T-cell (primary cell): ENCODE measurements around the gene KLF6. TPM values are rescaled to one million over a fixed set of nuclear protein-coding genes. Genes with fewer than 3 reads are reported as not detected.

Source experiments
- ATAC-seq, 4 experiments: fragments of 200-7000 bp in 3 of 4; fragments of 150-1000 bp in 1 of 4; cut with Tn5 transposase; replicated peaks in 1 of 4; 1 replicate in 3 of 4; 2 replicates in 1 of 4; pipeline ENCODE4 v1.10.0; 2021; ENCODE audit warnings: moderate library complexity in 3 of 4, mild to moderate bottlenecking in 2 of 4, moderate number of reproducible peaks in 1 of 4
- CTCF ChIA-PET, 2 donors: fragments of 300-600 bp; sonication (Branson Sonifier 250); formaldehyde crosslinking; loops; one replicate each; lab custom pipeline; 2022; ENCODE audit warnings: antibody characterized with exemption in 2 of 2; lab: Charles Lee
- POLR2A ChIA-PET, 2 donors: fragments of 300-600 bp; sonication (Branson Sonifier 250); formaldehyde crosslinking; loops; one replicate each; lab custom pipeline; 2022; ENCODE audit warnings: antibody characterized with exemption in 2 of 2; lab: Charles Lee
- DNase-seq, 35 experiments: peaks; one replicate each; pipeline versions ENCODE4 v3.0.0 to v3.0.0-alpha.2; 2013 to 2023
- H3K27ac ChIP-seq: one replicate; pipeline ENCODE4 v1.5.1; 2013; ENCODE audit warnings: low read length
- H3K27me3 ChIP-seq, 2 experiments: replicated peaks in 1 of 2; 1 replicate in 1 of 2; 2 replicates in 1 of 2; pipeline versions ENCODE4 v1.6.1 to v1.7.0; 2013; ENCODE audit warnings: low read length in 1 of 2, mixed read lengths in 1 of 2; ENCODE audit not compliant: control insufficient read depth in 2 of 2, insufficient read depth in 2 of 2; ENCODE audit errors: extremely low read depth in 1 of 2
- H3K36me3 ChIP-seq, 2 donors: 1 replicate in 1 of 2; 2 replicates in 1 of 2; pipeline versions ENCODE4 v1.6.1 to v1.7.0; 2013; ENCODE audit warnings: low read length in 1 of 2; ENCODE audit not compliant: control insufficient read depth in 2 of 2, insufficient read depth in 1 of 2; ENCODE audit errors: extremely low read depth in 1 of 2
- H3K4me1 ChIP-seq, 2 experiments: 1 replicate in 1 of 2; 2 replicates in 1 of 2; pipeline versions ENCODE4 v1.6.1 to v1.7.0; 2013; ENCODE audit warnings: low read length in 2 of 2, mixed read lengths in 1 of 2; ENCODE audit not compliant: insufficient read depth in 2 of 2, control insufficient read depth in 1 of 2; ENCODE audit errors: extremely low read depth in 1 of 2
- H3K4me3 ChIP-seq, 2 donors: 1 replicate in 1 of 2; 2 replicates in 1 of 2; pipeline versions ENCODE4 v1.5.1 to v1.7.0; 2013; ENCODE audit warnings: mild to moderate bottlenecking in 2 of 2, low read length in 1 of 2, moderate library complexity in 1 of 2; ENCODE audit not compliant: control insufficient read depth in 1 of 2; ENCODE audit errors: extremely low read depth in 1 of 2
- H3K9me3 ChIP-seq: 2 replicates; pipeline ENCODE4 v1.7.0; 2013
- H3K27ac Mint-ChIP-seq, 2 donors: one replicate each; pipeline ENCODE4 v1.8.0; 2020 to 2021; ENCODE audit warnings: mild to moderate bottlenecking in 2 of 2, mixed read lengths in 2 of 2
- H3K27me3 Mint-ChIP-seq, 2 donors: one replicate each; pipeline ENCODE4 v1.8.0; 2021 to 2022; ENCODE audit warnings: mixed read lengths in 2 of 2
- H3K36me3 Mint-ChIP-seq: one replicate; pipeline ENCODE4 v1.8.0; 2021; ENCODE audit warnings: mixed read lengths
- H3K4me1 Mint-ChIP-seq, 3 donors: one replicate each; pipeline ENCODE4 v1.8.0; 2020 to 2022; ENCODE audit warnings: mixed read lengths in 3 of 3, mild to moderate bottlenecking in 1 of 3
- H3K4me3 Mint-ChIP-seq, 3 donors: one replicate each; pipeline ENCODE4 v1.8.0; 2020 to 2022; ENCODE audit warnings: mild to moderate bottlenecking in 3 of 3, mixed read lengths in 3 of 3, moderate library complexity in 3 of 3
- H3K9me3 Mint-ChIP-seq, 3 donors: one replicate each; pipeline ENCODE4 v1.8.0; 2020 to 2022; ENCODE audit warnings: mixed read lengths in 3 of 3
- WGBS: methylation state at CpG from one replicate; pipeline ENCODE4 v1.1.5; 2013; ENCODE audit warnings: missing lambda C conversion rate; ENCODE audit not compliant: insufficient coverage; 5-methylcytosine and 5-hydroxymethylcytosine counted together
- total RNA-seq, 35 experiments: library from RNA in 6 of 35; stranded (reverse) in 6 of 35; fragments of 120-200 nt in 1 of 35; gene quantifications; one replicate each; pipeline versions ENCODE4 v1.2.1 to v1.2.4 and lab custom pipeline; 2013 to 2026

The KLF6 gene
- total RNA-seq, 5 donors from 2014 or later (not counting 1 experiment from before 2014, with no cell fraction given) = 285 to 1,180 (median 400) TPM

- whole genome bisulfite sequencing = 46% methylated on average over 6 of the region's 13 CpGs
- peaks cover 24 to 73% of the 10 kb centered on the region in 2 experiments for H3K4me1 ChIP-seq
- ChIA-PET CTCF (interaction anchor here in 1 of 2 donors (0.6 to 1.7 kb wide), 3 partner anchors 19 to 52 kb away, joined by 3 to 6 read pairs (median 3); no protein-coding TSS in a partner anchor), POLR2A (interaction anchor here (0.6 to 2.9 kb wide), 12 partner anchors 8 to 527 kb away, joined by 3 to 18 read pairs (median 4); partner anchors contain the start of gene KLF6 (in 1 of the 2))
- H3K9me3 Mint-ChIP-seq = no peaks in the 10 kb centered on the region
- peak overlapping the region; percentile 99 for H3K27ac ChIP-seq
- DNase-seq (peak in 19 of 35 experiments; percentile 28 to 78 (median 47)), ATAC-seq (peak; percentile 45 to 69 (median 62))
- H3K27me3 Mint-ChIP-seq = no peaks in the 10 kb centered on the region
- peaks cover 65% of the 10 kb centered on the region for H3K36me3 Mint-ChIP-seq
- H3K4me1 Mint-ChIP-seq = peaks cover 66 to 77% (median 76%) of the 10 kb centered on the region in 3 donors
- no peaks in the 10 kb centered on the region for H3K27me3 ChIP-seq
- peak overlapping the region; percentile 8 to 64 (median 50) for H3K4me3 Mint-ChIP-seq
- H3K36me3 ChIP-seq = peaks cover 18 to 80% of the 10 kb centered on the region in 2 donors
- peak overlapping the region; percentile 75 to 89 for H3K27ac Mint-ChIP-seq
- H3K9me3 ChIP-seq = no peaks in the 10 kb centered on the region
- no peak overlapping the region for H3K4me3 ChIP-seq
These were observed 8.0 kb downstream of the KLF6 start for GRCh38 chr10:3776796-3777571.

GRCh38 chr10:3775696-3776551 lies 9.1 kb downstream of the KLF6 start:
- no peaks in the 10 kb centered on the region for H3K9me3 Mint-ChIP-seq
- Histone ChIP-seq H3K27me3 (no peaks in the 10 kb centered on the region), H3K9me3 (no peaks in the 10 kb centered on the region), H3K4me3 (no peak overlapping the region), H3K27ac (peak overlapping the region; percentile 99), H3K4me1 (peaks cover 16 to 62% of the 10 kb centered on the region in 2 experiments), H3K36me3 (peaks cover 18 to 69% of the 10 kb centered on the region in 2 donors)
- WGBS = 76% methylated on average over 5 of the region's 8 CpGs
- ChIA-PET POLR2A (interaction anchor here (0.5 to 2.9 kb wide), 18 partner anchors 9 to 441 kb away, joined by 3 to 23 read pairs (median 4); partner anchors contain the start of gene KLF6 (in 1 of the 2)), CTCF (interaction anchor here in 1 of 2 donors (0.8 to 1.7 kb wide), 3 partner anchors 12 to 35 kb away, joined by 3 to 6 read pairs (median 4); no protein-coding TSS in a partner anchor)
- H3K4me3 Mint-ChIP-seq = peak overlapping the region; percentile 21 to 54 (median 51)
- no peaks in the 10 kb centered on the region for H3K27me3 Mint-ChIP-seq
- peaks cover 54% of the 10 kb centered on the region for H3K36me3 Mint-ChIP-seq
- H3K27ac Mint-ChIP-seq = peak overlapping the region; percentile 68 to 91
- peak in 3 of 35 experiments; percentile 36 to 42 (median 41) for DNase-seq
- peak in 2 of 4 experiments; percentile 11 to 26 for ATAC-seq
- peaks cover 56 to 68% (median 66%) of the 10 kb centered on the region in 3 donors for H3K4me1 Mint-ChIP-seq

GRCh38 chr10:3774814-3775695 lies 10.0 kb downstream of the KLF6 start:
- DNase-seq = peak in 2 of 35 experiments; percentile 32 to 38
- H3K4me1 Mint-ChIP-seq = peaks cover 47 to 59% (median 58%) of the 10 kb centered on the region in 3 donors
- peaks cover 16 to 53% of the 10 kb centered on the region in 2 experiments for H3K4me1 ChIP-seq
- peak overlapping the region; percentile 68 to 91 for H3K27ac Mint-ChIP-seq
- peak in 1 of 4 experiments; percentile 8 for ATAC-seq
- ChIA-PET POLR2A (interaction anchor here (0.5 to 2.9 kb wide), 20 partner anchors 9 to 442 kb away, joined by 3 to 23 read pairs (median 3); partner anchors contain the start of gene KLF6 (in 1 of the 2)), CTCF (interaction anchor here in 1 of 2 donors (0.8 to 1.2 kb wide), 2 partner anchors 12 to 36 kb away, joined by 3 to 4 read pairs; no protein-coding TSS in a partner anchor)
- peak overlapping the region; percentile 99 for H3K27ac ChIP-seq
- peaks cover 16 to 60% of the 10 kb centered on the region in 2 donors for H3K36me3 ChIP-seq
- H3K9me3 ChIP-seq = no peaks in the 10 kb centered on the region
- no peaks in the 10 kb centered on the region for H3K27me3 Mint-ChIP-seq
- no peaks in the 10 kb centered on the region for H3K27me3 ChIP-seq
- H3K36me3 Mint-ChIP-seq = peaks cover 45% of the 10 kb centered on the region
- 68% methylated on average over 12 of the region's 21 CpGs for WGBS
- no peaks in the 10 kb centered on the region for H3K9me3 Mint-ChIP-seq
- no peak overlapping the region for H3K4me3 ChIP-seq
- peak overlapping the region in 2 of 3 donors; percentile 51 to 54 for H3K4me3 Mint-ChIP-seq

- peak overlapping the region; percentile 10 for H3K27ac ChIP-seq
- no peaks in the 10 kb centered on the region for H3K9me3 ChIP-seq
- peaks cover 16 to 45% of the 10 kb centered on the region in 2 experiments for H3K4me1 ChIP-seq
- peaks cover 8 to 52% of the 10 kb centered on the region in 2 donors for H3K36me3 ChIP-seq
- no peak overlapping the region for H3K4me3 ChIP-seq
- no peaks in the 10 kb centered on the region for H3K27me3 ChIP-seq
- Mint-ChIP-seq H3K27me3 (no peaks in the 10 kb centered on the region), H3K36me3 (peaks cover 40% of the 10 kb centered on the region), H3K9me3 (no peaks in the 10 kb centered on the region), H3K4me1 (peaks cover 39 to 57% (median 56%) of the 10 kb centered on the region in 3 donors), H3K4me3 (peak overlapping the region in 1 of 3 donors; percentile 47), H3K27ac (peak overlapping the region; percentile 56 to 75)
- DNase-seq (peak in 1 of 35 experiments; percentile 9), ATAC-seq (no peak)
- 92% methylated on average over 4 of the region's 17 CpGs for WGBS
- POLR2A ChIA-PET = interaction anchor here (0.9 to 2.9 kb wide), 13 partner anchors 8 to 207 kb away, joined by 3 to 23 read pairs (median 5); partner anchors contain the start of gene KLF6 (in 1 of the 2)
- CTCF ChIA-PET = interaction anchor here in 1 of 2 donors (0.7 to 1.2 kb wide), 2 partner anchors 9 to 37 kb away, joined by 4 read pairs; no protein-coding TSS in a partner anchor
These were observed 10.8 kb downstream of the KLF6 start for GRCh38 chr10:3774018-3774813.
